ENCODE results near the gene ZBTB6. TPM values are rescaled to one million over a fixed set of nuclear protein-coding genes. Genes with fewer than 3 reads are reported as not detected.

Gene ZBTB6, protein sequence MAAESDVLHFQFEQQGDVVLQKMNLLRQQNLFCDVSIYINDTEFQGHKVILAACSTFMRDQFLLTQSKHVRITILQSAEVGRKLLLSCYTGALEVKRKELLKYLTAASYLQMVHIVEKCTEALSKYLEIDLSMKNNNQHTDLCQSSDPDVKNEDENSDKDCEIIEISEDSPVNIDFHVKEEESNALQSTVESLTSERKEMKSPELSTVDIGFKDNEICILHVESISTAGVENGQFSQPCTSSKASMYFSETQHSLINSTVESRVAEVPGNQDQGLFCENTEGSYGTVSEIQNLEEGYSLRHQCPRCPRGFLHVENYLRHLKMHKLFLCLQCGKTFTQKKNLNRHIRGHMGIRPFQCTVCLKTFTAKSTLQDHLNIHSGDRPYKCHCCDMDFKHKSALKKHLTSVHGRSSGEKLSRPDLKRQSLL
- 11.6 TPM for polyA plus RNA-seq
- long read RNA-seq, donor 1, full-length matches to known transcripts = 1 of 1 reads
- long read RNA-seq, donor 1, partial matches to known transcripts = 0 of 1 reads
- long read RNA-seq, donor 1, other reads (novel, unspliced or antisense) = 0 of 1 reads
- long read RNA-seq, donor 2, full-length matches to known transcripts = 5 of 12 reads
- long read RNA-seq, donor 2, partial matches to known transcripts = 7 of 12 reads
- long read RNA-seq, donor 2, other reads (novel, unspliced or antisense) = 0 of 12 reads
- long read RNA-seq, donor 3 = 0 reads
- long read RNA-seq, donor 4 = 0 reads
- long read RNA-seq, donor 5, full-length matches to known transcripts = 3 of 3 reads
- long read RNA-seq, donor 5, partial matches to known transcripts = 0 of 3 reads
- long read RNA-seq, donor 5, other reads (novel, unspliced or antisense) = 0 of 3 reads
- long read RNA-seq, donor 6, full-length matches to known transcripts = 2 of 2 reads
- long read RNA-seq, donor 6, partial matches to known transcripts = 0 of 2 reads
- long read RNA-seq, donor 6, other reads (novel, unspliced or antisense) = 0 of 2 reads
- long read RNA-seq, donor 7, full-length matches to known transcripts = 2 of 2 reads
- long read RNA-seq, donor 7, partial matches to known transcripts = 0 of 2 reads
- long read RNA-seq, donor 7, other reads (novel, unspliced or antisense) = 0 of 2 reads
- long read RNA-seq, donor 8, full-length matches to known transcripts = 6 of 6 reads
- long read RNA-seq, donor 8, partial matches to known transcripts = 0 of 6 reads
- long read RNA-seq, donor 8, other reads (novel, unspliced or antisense) = 0 of 6 reads
- long read RNA-seq, donor 9, full-length matches to known transcripts = 3 of 3 reads
- long read RNA-seq, donor 9, partial matches to known transcripts = 0 of 3 reads
- long read RNA-seq, donor 9, other reads (novel, unspliced or antisense) = 0 of 3 reads
- long read RNA-seq, donor 10, full-length matches to known transcripts = 3 of 3 reads
- long read RNA-seq, donor 10, partial matches to known transcripts = 0 of 3 reads
- long read RNA-seq, donor 10, other reads (novel, unspliced or antisense) = 0 of 3 reads
- long read RNA-seq, donor 11, full-length matches to known transcripts = 2 of 2 reads
- long read RNA-seq, donor 11, partial matches to known transcripts = 0 of 2 reads
- long read RNA-seq, donor 11, other reads (novel, unspliced or antisense) = 0 of 2 reads

DNA sequence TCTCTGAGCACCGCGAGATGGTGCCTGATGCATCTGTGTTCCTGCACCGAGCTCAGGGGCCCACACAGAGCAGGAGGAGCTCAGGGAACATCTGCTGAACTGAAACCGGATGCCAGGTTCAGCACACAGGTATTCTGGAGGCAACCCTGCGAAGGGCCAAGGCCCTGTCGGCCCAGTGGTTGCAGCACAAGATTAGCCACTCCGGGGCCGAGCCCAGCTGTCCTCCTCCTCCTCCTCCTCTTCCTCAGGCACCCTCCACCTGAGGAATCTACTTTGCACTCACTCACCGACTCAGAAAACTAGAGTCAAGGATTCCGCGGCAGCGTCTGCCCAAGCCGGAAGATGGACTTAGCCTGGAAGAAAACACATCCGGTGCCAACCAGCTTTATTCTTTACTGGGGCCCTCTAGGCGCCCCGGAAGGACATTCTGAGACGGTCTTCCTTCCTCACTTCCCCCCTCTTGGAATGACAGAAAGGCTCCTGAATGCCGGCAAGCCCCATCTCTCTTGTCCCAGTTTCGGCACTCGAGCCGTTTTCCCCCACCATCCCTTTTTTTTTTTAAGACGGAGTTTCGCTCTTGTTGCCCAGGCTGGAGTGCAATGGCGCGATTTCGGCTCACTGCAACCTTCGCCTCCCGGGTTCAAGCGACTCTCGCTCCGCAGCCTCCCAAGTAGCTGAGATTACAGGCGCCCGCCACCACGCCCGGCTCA is at the start of gene ZBTB6:
Gene ZBTB6 (minus strand): TSS at position 360 of the 710 bp plus-strand sequence. CDS start 1,251 bp downstream, outside the sequence.
- DNase-seq = peak; percentile 69 to 92
- H3K27me3 ChIP-seq (ENCODE audit: control insufficient read depth, insufficient read depth, low read length) = no peaks in the 10 kb centered on the region
- peaks cover 11% of the 10 kb centered on the region for H3K36me3 ChIP-seq (ENCODE audit: control insufficient read depth, insufficient read depth, low read length)
- H3K4me3 ChIP-seq (ENCODE audit: low read length) = peak within 1 kb of the TSS; percentile 85
- peak within 1 kb of the TSS; percentile 76 for H3K27ac ChIP-seq (ENCODE audit: low read length)
- peaks cover 2% of the 10 kb centered on the region for H3K4me1 ChIP-seq (ENCODE audit: control insufficient read depth, insufficient read depth, low read length)
- no CpG with 5 or more reads among the region's 35 CpGs for WGBS (ENCODE audit: insufficient coverage, low lambda C conversion rate)
- no peaks in the 10 kb centered on the region for H3K9me3 ChIP-seq (ENCODE audit: control insufficient read depth, low read depth, low read length)

GRCh38 chr9:122961139-122961538 is 48.0 kb upstream of the ZBTB6 start:
- no CpG with 5 or more reads among the region's 1 CpG for WGBS (ENCODE audit: insufficient coverage, low lambda C conversion rate)
- Histone ChIP-seq H3K36me3 (ENCODE audit: control insufficient read depth, insufficient read depth, low read length) (peaks cover 18% of the 10 kb centered on the region), H3K27me3 (ENCODE audit: control insufficient read depth, insufficient read depth, low read length) (no peaks in the 10 kb centered on the region), H3K4me1 (ENCODE audit: control insufficient read depth, insufficient read depth, low read length) (no peaks in the 10 kb centered on the region), H3K4me3 (ENCODE audit: low read length) (no peak overlapping the region), H3K27ac (ENCODE audit: low read length) (no peak overlapping the region), H3K9me3 (ENCODE audit: control insufficient read depth, low read depth, low read length) (no peaks in the 10 kb centered on the region)
- no peak for DNase-seq

DNA sequence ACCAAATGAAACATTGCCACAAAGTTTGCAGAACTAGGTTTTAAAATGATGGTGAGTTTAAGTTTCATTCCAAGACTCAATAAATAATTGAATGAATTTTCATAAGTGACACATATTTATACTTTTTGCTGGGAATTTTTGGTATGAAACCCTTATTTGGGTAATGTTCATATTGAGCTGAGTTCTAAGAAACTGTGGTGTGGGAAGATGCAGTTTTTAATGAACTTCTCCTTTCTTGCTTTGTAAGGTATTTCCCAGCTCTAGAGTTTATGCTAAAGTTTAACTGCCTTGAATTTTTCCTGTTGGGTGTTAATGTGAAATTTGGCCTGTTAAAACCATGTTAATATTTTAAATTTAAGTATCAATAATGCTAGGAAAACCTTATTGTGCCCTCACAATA is 42.8 kb upstream of the ZBTB6 start:
- H3K27ac ChIP-seq (ENCODE audit: low read length) = no peak overlapping the region
- no peak for DNase-seq
- H3K27me3 ChIP-seq (ENCODE audit: control insufficient read depth, insufficient read depth, low read length) = no peaks in the 10 kb centered on the region
- no peaks in the 10 kb centered on the region for H3K9me3 ChIP-seq (ENCODE audit: control insufficient read depth, low read depth, low read length)
- H3K4me1 ChIP-seq (ENCODE audit: control insufficient read depth, insufficient read depth, low read length) = no peaks in the 10 kb centered on the region
- peaks cover 15% of the 10 kb centered on the region for H3K36me3 ChIP-seq (ENCODE audit: control insufficient read depth, insufficient read depth, low read length)
- H3K4me3 ChIP-seq (ENCODE audit: low read length) = no peak overlapping the region

DNA sequence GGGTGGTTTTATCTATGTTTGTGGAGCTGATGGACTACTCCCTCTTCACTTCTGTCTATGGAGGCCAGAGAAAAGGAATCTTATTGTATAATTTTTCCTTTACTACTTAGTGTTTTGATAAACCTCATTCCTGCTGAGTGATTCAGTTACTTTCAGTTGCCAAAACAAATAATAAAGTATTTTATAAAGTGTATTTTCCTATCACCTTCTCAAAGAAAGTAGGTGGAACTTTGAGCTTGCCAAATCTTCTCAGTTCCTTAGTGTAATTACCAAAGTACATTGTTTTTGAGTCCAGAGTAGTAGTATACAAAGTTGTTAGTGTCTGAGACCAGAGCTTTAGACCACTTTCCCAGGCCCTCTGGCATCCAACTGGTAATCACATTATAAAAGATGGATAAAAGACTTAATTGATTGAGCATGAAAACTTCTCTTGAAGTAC is 41.1 kb upstream of the ZBTB6 start:
- no peak for DNase-seq
- no peak overlapping the region for H3K27ac ChIP-seq (ENCODE audit: low read length)
- no peaks in the 10 kb centered on the region for H3K4me1 ChIP-seq (ENCODE audit: control insufficient read depth, insufficient read depth, low read length)
- no peaks in the 10 kb centered on the region for H3K27me3 ChIP-seq (ENCODE audit: control insufficient read depth, insufficient read depth, low read length)
- peaks cover 2% of the 10 kb centered on the region for H3K36me3 ChIP-seq (ENCODE audit: control insufficient read depth, insufficient read depth, low read length)
- H3K4me3 ChIP-seq (ENCODE audit: low read length) = no peak overlapping the region
- H3K9me3 ChIP-seq (ENCODE audit: control insufficient read depth, low read depth, low read length) = no peaks in the 10 kb centered on the region

GRCh38 chr9:122951056-122951455 is 37.9 kb upstream of the ZBTB6 start:
- H3K4me1 ChIP-seq (ENCODE audit: control insufficient read depth, insufficient read depth, low read length) = no peaks in the 10 kb centered on the region

GRCh38 chr9:122950263-122950662 is 37.1 kb upstream of the ZBTB6 start:
- Histone ChIP-seq H3K9me3 (ENCODE audit: control insufficient read depth, low read depth, low read length) (no peaks in the 10 kb centered on the region), H3K4me3 (ENCODE audit: low read length) (no peak overlapping the region), H3K27me3 (ENCODE audit: control insufficient read depth, insufficient read depth, low read length) (no peaks in the 10 kb centered on the region), H3K4me1 (ENCODE audit: control insufficient read depth, insufficient read depth, low read length) (no peaks in the 10 kb centered on the region), H3K27ac (ENCODE audit: low read length) (no peak overlapping the region), H3K36me3 (ENCODE audit: control insufficient read depth, insufficient read depth, low read length) (no peaks in the 10 kb centered on the region)
- WGBS (ENCODE audit: insufficient coverage, low lambda C conversion rate) = no CpG with 5 or more reads among the region's 3 CpGs
- DNase-seq = no peak

More at GRCh38 chr9:122951056-122951455, 37.9 kb upstream of the ZBTB6 start:
- Histone ChIP-seq H3K27me3 (ENCODE audit: control insufficient read depth, insufficient read depth, low read length) (no peaks in the 10 kb centered on the region), H3K9me3 (ENCODE audit: control insufficient read depth, low read depth, low read length) (no peaks in the 10 kb centered on the region), H3K4me3 (ENCODE audit: low read length) (no peak overlapping the region), H3K36me3 (ENCODE audit: control insufficient read depth, insufficient read depth, low read length) (no peaks in the 10 kb centered on the region), H3K27ac (ENCODE audit: low read length) (no peak overlapping the region)
- no peak for DNase-seq
- 100% methylated on average over 1 of the region's 1 CpG for WGBS (ENCODE audit: insufficient coverage, low lambda C conversion rate)

- no peak overlapping the region for H3K27ac ChIP-seq (ENCODE audit: low read length)
- WGBS (ENCODE audit: insufficient coverage, low lambda C conversion rate) = 100% methylated on average over 1 of the region's 1 CpG
- no peak overlapping the region for H3K4me3 ChIP-seq (ENCODE audit: low read length)
- no peak for DNase-seq
- no peaks in the 10 kb centered on the region for H3K9me3 ChIP-seq (ENCODE audit: control insufficient read depth, low read depth, low read length)
- H3K36me3 ChIP-seq (ENCODE audit: control insufficient read depth, insufficient read depth, low read length) = no peaks in the 10 kb centered on the region
- no peaks in the 10 kb centered on the region for H3K27me3 ChIP-seq (ENCODE audit: control insufficient read depth, insufficient read depth, low read length)
- H3K4me1 ChIP-seq (ENCODE audit: control insufficient read depth, insufficient read depth, low read length) = no peaks in the 10 kb centered on the region
Measured at GRCh38 chr9:122949696-122950095, 36.6 kb upstream of the ZBTB6 start.

DNA sequence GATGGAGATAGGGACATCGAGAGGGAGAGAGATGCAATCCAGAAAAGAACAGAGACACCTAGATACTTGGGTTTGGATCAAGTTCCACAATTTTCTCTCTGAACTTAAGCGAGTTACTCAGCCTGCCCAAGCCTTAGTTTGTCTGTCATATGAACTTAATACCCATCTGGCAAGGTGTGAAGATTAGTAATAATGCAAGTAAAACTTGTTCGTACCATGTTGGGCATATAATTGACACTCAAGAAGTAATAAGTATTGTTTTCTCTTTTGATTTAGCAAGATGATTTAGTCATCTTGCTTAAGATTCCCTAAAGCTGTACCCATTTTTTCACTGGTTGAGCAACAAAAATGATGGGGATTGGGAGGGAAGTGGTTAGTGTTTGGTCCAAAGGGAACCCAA is 35.2 kb upstream of the ZBTB6 start:
- H3K4me3 ChIP-seq (ENCODE audit: low read length) = no peak overlapping the region
- H3K4me1 ChIP-seq (ENCODE audit: control insufficient read depth, insufficient read depth, low read length) = no peaks in the 10 kb centered on the region
- H3K36me3 ChIP-seq (ENCODE audit: control insufficient read depth, insufficient read depth, low read length) = peaks cover 4% of the 10 kb centered on the region
- no peaks in the 10 kb centered on the region for H3K9me3 ChIP-seq (ENCODE audit: control insufficient read depth, low read depth, low read length)
- no CpG with 5 or more reads among the region's 3 CpGs for WGBS (ENCODE audit: insufficient coverage, low lambda C conversion rate)
- peak overlapping the region; percentile 47 for H3K27ac ChIP-seq (ENCODE audit: low read length)
- H3K27me3 ChIP-seq (ENCODE audit: control insufficient read depth, insufficient read depth, low read length) = no peaks in the 10 kb centered on the region
- DNase-seq = no peak

- Histone ChIP-seq H3K36me3 (ENCODE audit: control insufficient read depth, insufficient read depth, low read length) (peaks cover 4% of the 10 kb centered on the region), H3K4me1 (ENCODE audit: control insufficient read depth, insufficient read depth, low read length) (no peaks in the 10 kb centered on the region), H3K27ac (ENCODE audit: low read length) (no peak overlapping the region), H3K4me3 (ENCODE audit: low read length) (no peak overlapping the region), H3K27me3 (ENCODE audit: control insufficient read depth, insufficient read depth, low read length) (no peaks in the 10 kb centered on the region), H3K9me3 (ENCODE audit: control insufficient read depth, low read depth, low read length) (no peaks in the 10 kb centered on the region)
- DNase-seq = no peak
- no CpG with 5 or more reads among the region's 1 CpG for WGBS (ENCODE audit: insufficient coverage, low lambda C conversion rate)
Measured at GRCh38 chr9:122946461-122947005, 33.4 kb upstream of the ZBTB6 start.
